ENCODE data around the gene PANX2. TPM values are rescaled to one million over a fixed set of nuclear protein-coding genes. Genes with fewer than 3 reads are reported as not detected.

Gene PANX2
- total RNA-seq, 3 donors from 2014 or later: 0.64 to 2.0 (median 1.8) TPM

GRCh38 chr22:50198624-50199017 is 28.1 kb downstream of the PANX2 start:
- DNase-seq (ENCODE audit: low spot score in 2 of 2): no peak
- TF ChIP-seq CTCF (IDR thresholded peaks at IDR 0.05): no peak
- no peak for TF ChIP-seq POLR2A (IDR thresholded peaks at IDR 0.05)
- no peak for TF ChIP-seq POLR2AphosphoS5 (IDR thresholded peaks at IDR 0.05)
- Histone ChIP-seq H3K9me3 (no peaks in the 10 kb centered on the region), H3K27ac (no peak overlapping the region), H3K4me1 (no peaks in the 10 kb centered on the region), H3K27me3 (no peaks in the 10 kb centered on the region), H3K36me3 (no peaks in the 10 kb centered on the region), H3K4me3 (no peak overlapping the region)
- intact Hi-C loops (cut with DNase I; ENCODE audit: low total_unique reads): no loop called here

GRCh38 chr22:50199251-50199721 is 28.8 kb downstream of the PANX2 start:
- no peak for DNase-seq (ENCODE audit: low spot score in 2 of 2)
- TF ChIP-seq CTCF (IDR thresholded peaks at IDR 0.05) (no peak), POLR2AphosphoS5 (IDR thresholded peaks at IDR 0.05) (no peak), POLR2A (IDR thresholded peaks at IDR 0.05) (no peak)
- intact Hi-C loops (cut with DNase I; ENCODE audit: low total_unique reads): no loop called here
- Histone ChIP-seq H3K27me3 (no peaks in the 10 kb centered on the region), H3K4me1 (no peaks in the 10 kb centered on the region), H3K9me3 (no peaks in the 10 kb centered on the region), H3K4me3 (peak overlapping the region in 1 of 3 donors; percentile 89), H3K36me3 (no peaks in the 10 kb centered on the region), H3K27ac (no peak overlapping the region)

DNA sequence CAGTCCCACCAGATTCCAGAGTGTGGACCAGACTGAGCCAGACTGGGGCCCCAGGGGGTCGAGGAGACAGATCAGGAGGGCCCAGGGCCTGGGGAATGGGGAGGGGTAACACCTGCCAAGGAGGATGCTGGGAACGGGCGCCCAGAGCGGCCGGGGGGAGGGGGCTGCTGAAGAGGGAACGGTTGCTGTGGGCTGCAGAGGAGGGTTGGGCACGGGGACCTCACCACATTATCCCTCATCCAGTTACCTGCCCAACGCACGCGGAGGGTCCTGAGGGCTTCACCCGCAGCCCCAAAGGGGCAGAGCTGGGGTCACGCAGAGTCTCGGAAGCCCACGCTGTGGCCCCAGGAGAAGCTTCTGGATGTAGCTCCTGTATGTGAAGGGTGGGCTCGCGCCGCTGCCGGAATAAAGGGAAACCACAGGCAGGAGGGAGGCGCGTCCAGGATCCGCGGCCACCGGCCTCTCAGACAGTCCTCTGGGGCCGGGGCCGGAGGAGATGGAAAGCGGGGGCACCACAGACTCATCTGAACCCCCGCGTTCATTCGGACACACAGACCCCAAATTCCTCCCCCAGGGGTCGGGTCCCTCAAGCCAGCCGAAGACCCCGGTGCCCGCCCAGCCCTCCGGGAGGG is 29.4 kb downstream of the PANX2 start:
- intact Hi-C loops (cut with DNase I; ENCODE audit: low total_unique reads): loop anchor here (10.0 kb wide), 1 partner anchor 45 kb away; no protein-coding TSS in a partner anchor
- Histone ChIP-seq H3K9me3 (no peaks in the 10 kb centered on the region), H3K4me3 (peak overlapping the region; percentile 66 to 89 (median 76)), H3K27ac (peak overlapping the region; percentile 71 to 90), H3K4me1 (no peaks in the 10 kb centered on the region), H3K27me3 (no peaks in the 10 kb centered on the region), H3K36me3 (no peaks in the 10 kb centered on the region)
- TF ChIP-seq POLR2A (IDR thresholded peaks at IDR 0.05) (no peak), POLR2AphosphoS5 (IDR thresholded peaks at IDR 0.05) (no peak), CTCF (IDR thresholded peaks at IDR 0.05) (no peak)
- DNase-seq (ENCODE audit: low spot score in 2 of 2): no peak

GRCh38 chr22:50200461-50201190 is 30.1 kb downstream of the PANX2 start, which contains the start of gene SELENOO:
TSS of gene SELENOO (plus strand) at chr22:50201011. CDS start at chr22:50201037, 26 bp downstream.
- Histone ChIP-seq H3K27me3 (no peaks in the 10 kb centered on the region), H3K9me3 (no peaks in the 10 kb centered on the region), H3K4me1 (no peaks in the 10 kb centered on the region), H3K4me3 (peak within 1 kb of the TSS; percentile 66 to 89 (median 76)), H3K36me3 (no peaks in the 10 kb centered on the region), H3K27ac (peak within 1 kb of the TSS; percentile 71 to 90)
- TF ChIP-seq POLR2AphosphoS5 (IDR thresholded peaks at IDR 0.05): peak; percentile 51 to 73 (median 70)
- no peak for TF ChIP-seq CTCF (IDR thresholded peaks at IDR 0.05)
- TF ChIP-seq POLR2A (IDR thresholded peaks at IDR 0.05): no peak
- peak; percentile 82 to 90 for DNase-seq (ENCODE audit: low spot score in 2 of 2)
- intact Hi-C loops (cut with DNase I; ENCODE audit: low total_unique reads): loop anchor here (10.0 kb wide), 1 partner anchor 46 kb away; no protein-coding TSS in a partner anchor

All from breast epithelium (tissue), 4 donors.